ENCODE measurements around the gene CAMK1D.

- TF ChIP-seq, protein P1, sequence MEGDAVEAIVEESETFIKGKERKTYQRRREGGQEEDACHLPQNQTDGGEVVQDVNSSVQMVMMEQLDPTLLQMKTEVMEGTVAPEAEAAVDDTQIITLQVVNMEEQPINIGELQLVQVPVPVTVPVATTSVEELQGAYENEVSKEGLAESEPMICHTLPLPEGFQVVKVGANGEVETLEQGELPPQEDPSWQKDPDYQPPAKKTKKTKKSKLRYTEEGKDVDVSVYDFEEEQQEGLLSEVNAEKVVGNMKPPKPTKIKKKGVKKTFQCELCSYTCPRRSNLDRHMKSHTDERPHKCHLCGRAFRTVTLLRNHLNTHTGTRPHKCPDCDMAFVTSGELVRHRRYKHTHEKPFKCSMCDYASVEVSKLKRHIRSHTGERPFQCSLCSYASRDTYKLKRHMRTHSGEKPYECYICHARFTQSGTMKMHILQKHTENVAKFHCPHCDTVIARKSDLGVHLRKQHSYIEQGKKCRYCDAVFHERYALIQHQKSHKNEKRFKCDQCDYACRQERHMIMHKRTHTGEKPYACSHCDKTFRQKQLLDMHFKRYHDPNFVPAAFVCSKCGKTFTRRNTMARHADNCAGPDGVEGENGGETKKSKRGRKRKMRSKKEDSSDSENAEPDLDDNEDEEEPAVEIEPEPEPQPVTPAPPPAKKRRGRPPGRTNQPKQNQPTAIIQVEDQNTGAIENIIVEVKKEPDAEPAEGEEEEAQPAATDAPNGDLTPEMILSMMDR (optimal IDR thresholded peaks at IDR 0.05 in 1 of 3, IDR thresholded peaks at IDR 0.05 in 1 of 3, conservative IDR thresholded peaks at IDR 0.05 in 1 of 3; ENCODE audit: extremely low read depth in 1 of 3, insufficient read depth in 2 of 3, low read length in 3 of 3): no peak
- no peak for TF ChIP-seq EZH2 (IDR thresholded peaks at IDR 0.05; ENCODE audit: low read length)
Measured at GRCh38 chr10:12873172-12873571, 523.8 kb downstream of the CAMK1D start.

All from keratinocyte (primary cell).